CD8-positive, alpha-beta memory T cell (primary cell): ENCODE measurements around the gene PWP2. TPM values are rescaled to one million over a fixed set of nuclear protein-coding genes. Genes with fewer than 3 reads are reported as not detected.

ENCODE experiments used
- CTCF ChIA-PET: fragments of 350-600 bp; sonication (Branson Sonifier 250); formaldehyde crosslinking; loops from one replicate; lab custom pipeline; 2021; ENCODE audit warnings: antibody characterized with exemption; lab: Charles Lee
- POLR2A ChIA-PET: fragments of 350-600 bp; sonication (Branson Sonifier 250); formaldehyde crosslinking; loops from one replicate; lab custom pipeline; 2021; ENCODE audit warnings: antibody characterized with exemption; lab: Charles Lee
- DNase-seq, 5 donors: peaks; one replicate each; pipeline versions ENCODE4 v3.0.0 to v3.0.0-alpha.2; 2020 to 2022; ENCODE audit warnings: mixed read lengths in 1 of 5
- H3K27ac ChIP-seq: one replicate; pipeline ENCODE4 v1.7.0; 2013; ENCODE audit warnings: low read depth, mild to moderate bottlenecking, low read length, moderate library complexity
- H3K27me3 ChIP-seq: 2 replicates; pipeline ENCODE4 v1.7.0; 2013; ENCODE audit warnings: low read length, mild to moderate bottlenecking; ENCODE audit not compliant: insufficient read depth, poor library complexity, severe bottlenecking
- H3K36me3 ChIP-seq: 2 replicates; pipeline ENCODE4 v1.7.0; 2013; ENCODE audit warnings: mild to moderate bottlenecking, low read length, moderate library complexity; ENCODE audit not compliant: insufficient read depth
- H3K4me1 ChIP-seq: 2 replicates; pipeline ENCODE4 v1.7.0; 2013; ENCODE audit warnings: mild to moderate bottlenecking, low read length, moderate library complexity; ENCODE audit not compliant: insufficient read depth
- H3K4me3 ChIP-seq: 2 replicates; pipeline ENCODE4 v1.7.0; 2013; ENCODE audit warnings: mild to moderate bottlenecking, low read length
- H3K9me3 ChIP-seq: 2 replicates; pipeline ENCODE4 v1.7.0; 2013; ENCODE audit warnings: mild to moderate bottlenecking, low read length
- H3K27ac Mint-ChIP-seq, 8 donors: one replicate each; pipeline ENCODE4 v1.8.0; 2020 to 2021; ENCODE audit warnings: mixed read lengths in 8 of 8, mild to moderate bottlenecking in 6 of 8, inconsistent platforms in 3 of 8, moderate library complexity in 3 of 8
- H3K27me3 Mint-ChIP-seq, 2 donors: one replicate each; pipeline ENCODE4 v1.8.0; 2020 to 2021; ENCODE audit warnings: mixed read lengths in 2 of 2, mild to moderate bottlenecking in 1 of 2, moderate library complexity in 1 of 2
- H3K36me3 Mint-ChIP-seq, 3 donors: one replicate each; pipeline ENCODE4 v1.8.0; 2020 to 2021; ENCODE audit warnings: mixed read lengths in 3 of 3, inconsistent platforms in 1 of 3, mild to moderate bottlenecking in 1 of 3
- H3K4me1 Mint-ChIP-seq, 3 donors: one replicate each; pipeline ENCODE4 v1.8.0; 2020 to 2021; ENCODE audit warnings: mixed read lengths in 3 of 3, inconsistent platforms in 1 of 3, mild to moderate bottlenecking in 1 of 3
- H3K4me3 Mint-ChIP-seq, 7 donors: one replicate each; pipeline ENCODE4 v1.8.0; 2020 to 2021; ENCODE audit warnings: mixed read lengths in 7 of 7, mild to moderate bottlenecking in 6 of 7, moderate library complexity in 4 of 7, inconsistent platforms in 2 of 7
- H3K9me3 Mint-ChIP-seq, 5 donors: one replicate each; pipeline ENCODE4 v1.8.0; 2020 to 2022; ENCODE audit warnings: mixed read lengths in 5 of 5, mild to moderate bottlenecking in 3 of 5, moderate library complexity in 2 of 5, inconsistent platforms in 1 of 5
- polyA plus RNA-seq: library from polyadenylated mRNA; unstranded; fragments of 300-500 nt; fragmentation: Illumina TruSeq; gene quantifications from one replicate; pipeline ENCODE4 v1.2.3, GENCODE V29; 2021
- total RNA-seq, 2 experiments: library from RNA; stranded (reverse); gene quantifications; one replicate each; pipeline ENCODE4 v1.2.3, GENCODE V29; 2021

Gene PWP2
- total and polyA plus RNA-seq, 3 experiments from 2014 or later, result 10.4 to 15.5 (median 13.2) TPM

DNA sequence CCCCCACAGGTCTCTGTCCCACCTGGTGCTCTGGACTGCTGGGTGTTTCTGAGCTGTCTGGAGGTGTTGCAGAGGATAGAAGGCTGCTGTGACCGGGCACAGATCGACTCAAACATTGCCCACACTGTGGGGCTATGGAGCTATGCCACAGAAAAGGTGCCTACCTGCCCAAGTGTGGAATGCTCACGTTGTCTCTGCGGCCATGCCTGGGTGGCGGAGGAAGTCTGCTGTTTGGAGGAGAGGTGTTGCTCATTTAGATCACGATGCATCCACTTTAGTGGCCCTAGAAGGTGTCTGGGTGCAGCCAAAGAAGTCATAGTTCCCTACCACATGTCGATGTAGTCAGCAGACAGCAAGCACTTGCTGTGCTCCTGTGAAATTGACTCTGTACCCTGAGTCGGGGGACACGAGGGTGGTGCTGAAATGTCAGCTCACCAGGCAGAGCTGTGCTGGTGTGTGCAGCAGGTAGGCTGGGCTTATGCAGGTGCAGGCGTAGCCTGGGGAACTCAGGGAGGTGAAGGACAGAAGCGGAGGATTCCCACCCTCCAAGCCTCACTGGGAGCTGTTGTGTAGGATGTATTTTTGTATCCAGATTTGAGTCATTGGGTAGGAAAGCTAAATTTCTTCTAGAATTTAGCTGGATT is 32.8 kb upstream of the PWP2 start:
- no peak overlapping the region for H3K4me3 ChIP-seq
- DNase-seq, result peak in 4 of 5 donors; percentile 44 to 57 (median 48)
- ChIA-PET CTCF (interaction anchor here (3.0 to 3.2 kb wide), 2 partner anchors 9 to 10 kb away, joined by 11 to 19 read pairs; no protein-coding TSS in a partner anchor), POLR2A (no interaction called here)
- no peak overlapping the region for H3K27ac ChIP-seq
- Mint-ChIP-seq H3K27me3 (no peaks in the 10 kb centered on the region), H3K4me3 (peak overlapping the region in 6 of 7 donors; percentile 7 to 71 (median 48)), H3K36me3 (peaks cover 16 to 84% (median 37%) of the 10 kb centered on the region in 3 donors), H3K4me1 (peaks cover 42 to 61% (median 60%) of the 10 kb centered on the region in 3 donors), H3K9me3 (no peaks in the 10 kb centered on the region), H3K27ac (peak overlapping the region; percentile 13 to 94 (median 87))
- H3K36me3 ChIP-seq, result peaks cover 47% of the 10 kb centered on the region
- H3K9me3 ChIP-seq, result no peaks in the 10 kb centered on the region
- H3K27me3 ChIP-seq, result no peaks in the 10 kb centered on the region
- H3K4me1 ChIP-seq, result peaks cover 22% of the 10 kb centered on the region

GRCh38 chr21:44076316-44076715 is 30.9 kb upstream of the PWP2 start:
- Mint-ChIP-seq H3K27ac (peak overlapping the region; percentile 14 to 94 (median 67)), H3K4me3 (peak overlapping the region in 2 of 7 donors; percentile 9 to 39), H3K27me3 (no peaks in the 10 kb centered on the region), H3K4me1 (peaks cover 48 to 71% (median 67%) of the 10 kb centered on the region in 3 donors), H3K36me3 (peaks cover 25 to 88% (median 42%) of the 10 kb centered on the region in 3 donors), H3K9me3 (no peaks in the 10 kb centered on the region)
- H3K36me3 ChIP-seq, result peaks cover 53% of the 10 kb centered on the region
- no peaks in the 10 kb centered on the region for H3K9me3 ChIP-seq
- no peak for DNase-seq
- H3K27ac ChIP-seq, result no peak overlapping the region
- H3K4me3 ChIP-seq, result no peak overlapping the region
- H3K4me1 ChIP-seq, result peaks cover 31% of the 10 kb centered on the region
- ChIA-PET POLR2A (no interaction called here), CTCF (interaction anchor here (3.0 to 3.2 kb wide), 2 partner anchors 8 to 11 kb away, joined by 11 to 19 read pairs; no protein-coding TSS in a partner anchor)
- H3K27me3 ChIP-seq, result no peaks in the 10 kb centered on the region

- no peak for DNase-seq
- Mint-ChIP-seq H3K36me3 (peaks cover 29 to 90% (median 41%) of the 10 kb centered on the region in 3 donors), H3K27me3 (no peaks in the 10 kb centered on the region), H3K27ac (peak overlapping the region; percentile 65 to 97 (median 86)), H3K4me3 (peak overlapping the region; percentile 46 to 86 (median 64)), H3K9me3 (no peaks in the 10 kb centered on the region), H3K4me1 (peaks cover 64 to 86% (median 80%) of the 10 kb centered on the region in 3 donors)
- Histone ChIP-seq H3K27me3 (no peaks in the 10 kb centered on the region), H3K9me3 (no peaks in the 10 kb centered on the region), H3K27ac (no peak overlapping the region), H3K4me3 (no peak overlapping the region), H3K4me1 (peaks cover 53% of the 10 kb centered on the region), H3K36me3 (peaks cover 56% of the 10 kb centered on the region)
- ChIA-PET CTCF (interaction anchor here (0.7 to 0.9 kb wide), 2 partner anchors 21 to 276 kb away, joined by 3 to 4 read pairs; no protein-coding TSS in a partner anchor), POLR2A (interaction anchor here (0.6 to 0.7 kb wide), 2 partner anchors 805 to 1384 kb away, joined by 3 to 12 read pairs; no protein-coding TSS in a partner anchor)
These were observed 28.7 kb upstream of the PWP2 start for GRCh38 chr21:44078411-44078981.

- peaks cover 51% of the 10 kb centered on the region for H3K36me3 ChIP-seq
- Mint-ChIP-seq H3K4me3 (peak overlapping the region in 4 of 7 donors; percentile 20 to 64 (median 32)), H3K27ac (peak overlapping the region; percentile 17 to 98 (median 85)), H3K9me3 (no peaks in the 10 kb centered on the region), H3K4me1 (peaks cover 67 to 86% (median 83%) of the 10 kb centered on the region in 3 donors), H3K27me3 (no peaks in the 10 kb centered on the region), H3K36me3 (peaks cover 29 to 90% (median 37%) of the 10 kb centered on the region in 3 donors)
- DNase-seq, result no peak
- no peak overlapping the region for H3K27ac ChIP-seq
- H3K4me3 ChIP-seq, result no peak overlapping the region
- no peaks in the 10 kb centered on the region for H3K9me3 ChIP-seq
- H3K27me3 ChIP-seq, result no peaks in the 10 kb centered on the region
- ChIA-PET CTCF (no interaction called here), POLR2A (no interaction called here)
- peaks cover 59% of the 10 kb centered on the region for H3K4me1 ChIP-seq
These were observed 27.8 kb upstream of the PWP2 start for GRCh38 chr21:44079446-44079845.

GRCh38 chr21:44079846-44080245 is 27.4 kb upstream of the PWP2 start:
- Mint-ChIP-seq H3K9me3 (no peaks in the 10 kb centered on the region), H3K36me3 (peaks cover 29 to 91% (median 35%) of the 10 kb centered on the region in 3 donors), H3K4me3 (peak overlapping the region in 3 of 7 donors; percentile 29 to 58 (median 44)), H3K27me3 (no peaks in the 10 kb centered on the region), H3K27ac (peak overlapping the region in 7 of 8 donors; percentile 39 to 98 (median 86)), H3K4me1 (peaks cover 68 to 86% (median 85%) of the 10 kb centered on the region in 3 donors)
- Histone ChIP-seq H3K4me1 (peaks cover 59% of the 10 kb centered on the region), H3K27me3 (no peaks in the 10 kb centered on the region), H3K27ac (no peak overlapping the region), H3K36me3 (peaks cover 48% of the 10 kb centered on the region), H3K4me3 (no peak overlapping the region), H3K9me3 (no peaks in the 10 kb centered on the region)
- ChIA-PET POLR2A (no interaction called here), CTCF (no interaction called here)
- DNase-seq, result no peak

GRCh38 chr21:44082648-44083440 is 24.4 kb upstream of the PWP2 start:
- H3K4me3 ChIP-seq, result peak overlapping the region; percentile 24
- peaks cover 88 to 98% (median 98%) of the 10 kb centered on the region in 3 donors for H3K4me1 Mint-ChIP-seq
- H3K27me3 ChIP-seq, result no peaks in the 10 kb centered on the region
- no peak for DNase-seq
- peak overlapping the region; percentile 80 to 88 (median 84) for H3K4me3 Mint-ChIP-seq
- H3K9me3 ChIP-seq, result no peaks in the 10 kb centered on the region
- H3K27me3 Mint-ChIP-seq, result no peaks in the 10 kb centered on the region
- peaks cover 30% of the 10 kb centered on the region for H3K36me3 ChIP-seq
- H3K27ac Mint-ChIP-seq, result peak overlapping the region; percentile 88 to 99 (median 98)
- H3K27ac ChIP-seq, result peak overlapping the region; percentile 49
- peaks cover 16 to 94% (median 31%) of the 10 kb centered on the region in 3 donors for H3K36me3 Mint-ChIP-seq
- ChIA-PET POLR2A (interaction anchor here (0.7 to 2.1 kb wide), 4 partner anchors 17 to 71 kb away, joined by 3 to 12 read pairs (median 6); partner anchors contain the start of gene TRAPPC10), CTCF (interaction anchor here (0.8 to 3.2 kb wide), 8 partner anchors 8 to 848 kb away, joined by 3 to 19 read pairs (median 6); partner anchors contain the start of gene TRAPPC10)
- H3K4me1 ChIP-seq, result peaks cover 86% of the 10 kb centered on the region
- no peaks in the 10 kb centered on the region for H3K9me3 Mint-ChIP-seq

DNA sequence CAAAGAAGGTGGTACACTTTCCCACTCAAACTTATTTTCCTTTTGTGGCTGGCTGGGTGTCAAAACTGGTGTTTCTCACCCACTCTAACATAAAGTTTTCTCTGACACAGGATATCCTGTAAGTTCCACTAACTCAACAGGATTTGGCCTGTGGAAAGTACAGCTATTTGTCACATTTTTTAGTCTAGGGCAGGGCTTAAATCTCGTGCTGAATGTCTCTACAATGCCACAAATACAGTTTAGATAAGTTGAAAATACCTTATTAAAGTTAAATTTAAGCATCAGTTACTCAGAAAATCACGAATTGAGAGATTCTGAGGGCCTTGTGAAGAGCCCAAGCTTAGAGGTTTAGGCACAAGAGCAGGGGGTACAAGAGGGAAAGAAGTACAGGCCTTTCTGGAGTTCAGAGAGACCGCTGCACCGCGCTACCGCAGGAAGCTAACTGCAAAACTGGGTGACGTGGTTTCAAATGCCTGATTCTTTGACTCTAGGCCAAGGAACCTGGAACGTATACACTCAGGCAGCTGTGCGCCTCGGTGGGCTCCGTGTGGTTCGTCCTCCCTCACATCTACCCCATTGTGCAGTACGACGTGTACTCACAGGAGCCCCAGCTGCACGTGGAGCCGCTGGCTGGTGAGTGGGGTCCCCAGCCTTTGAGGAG is 23.4 kb upstream of the PWP2 start:
- Mint-ChIP-seq H3K27ac (peak overlapping the region; percentile 88 to 99 (median 98)), H3K4me3 (peak overlapping the region; percentile 80 to 88 (median 84)), H3K9me3 (no peaks in the 10 kb centered on the region), H3K36me3 (peaks cover 13 to 94% (median 27%) of the 10 kb centered on the region in 3 donors), H3K27me3 (no peaks in the 10 kb centered on the region), H3K4me1 (peaks cover 88 to 98% (median 98%) of the 10 kb centered on the region in 3 donors)
- Histone ChIP-seq H3K4me1 (peaks cover 90% of the 10 kb centered on the region), H3K9me3 (no peaks in the 10 kb centered on the region), H3K27me3 (no peaks in the 10 kb centered on the region), H3K4me3 (peak overlapping the region; percentile 24), H3K36me3 (peaks cover 34% of the 10 kb centered on the region), H3K27ac (peak overlapping the region; percentile 49)
- peak; percentile 58 to 90 (median 83) for DNase-seq
- POLR2A ChIA-PET, result interaction anchor here (0.7 to 2.1 kb wide), 6 partner anchors 8 to 72 kb away, joined by 3 to 12 read pairs (median 4); partner anchors contain the start of gene TRAPPC10
- CTCF ChIA-PET, result interaction anchor here (0.8 to 3.2 kb wide), 8 partner anchors 9 to 847 kb away, joined by 3 to 19 read pairs (median 6); partner anchors contain the start of gene TRAPPC10
